Upper lobe of right lung (tissue), 1 donor: ENCODE data around the gene TNFRSF13B. TPM values are rescaled to one million over a fixed set of nuclear protein-coding genes. Genes with fewer than 3 reads are reported as not detected.

Experiments used
- ATAC-seq: fragments of 200-7000 bp; cut with Tn5 transposase; one replicate; pipeline ENCODE4 v1.9.1; 2020; ENCODE audit warnings: mild to moderate bottlenecking, moderate library complexity
- DNase-seq: peaks from one replicate; pipeline ENCODE4 v3.0.0-alpha.2; 2020
- H3K27ac ChIP-seq: fragments of 200-600 bp; one replicate; pipeline ENCODE4 v1.8.0; 2022
- H3K27me3 ChIP-seq: fragments of 200-600 bp; one replicate; pipeline ENCODE4 v1.8.0; 2022; ENCODE audit warnings: mild to moderate bottlenecking
- H3K36me3 ChIP-seq: fragments of 200-600 bp; one replicate; pipeline ENCODE4 v1.8.0; 2022
- H3K4me1 ChIP-seq: fragments of 200-600 bp; one replicate; pipeline ENCODE4 v1.8.0; 2022
- H3K4me3 ChIP-seq: fragments of 200-600 bp; one replicate; pipeline ENCODE4 v1.8.0; 2022; ENCODE audit warnings: mild to moderate bottlenecking
- H3K9me3 ChIP-seq: fragments of 200-600 bp; one replicate; pipeline ENCODE4 v1.8.0; 2022
- CTCF ChIP-seq: fragments of 200-600 bp; IDR thresholded peaks from one replicate; pipeline ENCODE4 v1.8.0; 2022; ENCODE audit warnings: antibody characterized with exemption
- intact Hi-C: fragments of 100-400 bp; cut with DNase I; formaldehyde crosslinking; loops from one replicate; pipeline ENCODE4 v1.11.0; 2022
- total RNA-seq: library from RNA; stranded (reverse); fragmentation: NEBNext Ultra II Directional; extraction: Animal tissue kit (Norgen Biotek cat#: 25700); gene quantifications from one replicate; pipeline ENCODE4 v1.2.1, GENCODE V29; 2021
- donor health status: DM: no; HTN: yes; CAD: no; lungs with severe emphysema.

The TNFRSF13B gene
- total RNA-seq, 1 donor from 2014 or later, result not detected

- intact Hi-C loops, result no loop called here
- Histone ChIP-seq H3K9me3 (no peaks in the 10 kb centered on the region), H3K36me3 (no peaks in the 10 kb centered on the region), H3K27ac (no peak overlapping the region), H3K27me3 (no peaks in the 10 kb centered on the region), H3K4me3 (no peak overlapping the region), H3K4me1 (no peaks in the 10 kb centered on the region)
- ATAC-seq, result no peak
- no peak for TF ChIP-seq CTCF
- no peak for DNase-seq
Observed at GRCh38 chr17:16936536-16937310, 35.2 kb downstream of the TNFRSF13B start.

DNA sequence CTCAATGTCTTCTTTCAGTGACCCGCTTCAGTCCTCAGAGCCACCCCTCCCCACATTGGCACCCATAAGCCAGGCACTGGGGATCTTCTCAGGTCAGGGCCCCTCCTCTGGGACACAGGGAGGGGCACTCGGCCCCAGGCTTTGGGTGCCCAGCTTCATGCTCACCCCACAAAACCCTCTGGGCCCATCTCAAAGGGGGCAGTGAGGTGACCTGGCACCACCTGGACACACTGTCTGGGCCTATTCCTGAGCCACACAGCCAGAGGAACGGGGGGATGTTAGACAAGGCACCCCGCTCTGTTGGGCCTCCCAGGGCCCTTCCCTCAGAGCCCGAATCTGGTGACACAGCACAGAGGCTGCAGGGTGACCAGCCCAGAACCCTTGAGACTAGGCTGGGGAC lies 36.1 kb downstream of the TNFRSF13B start:
- H3K36me3 ChIP-seq, result no peaks in the 10 kb centered on the region
- ATAC-seq (no peak), DNase-seq (no peak)
- no peaks in the 10 kb centered on the region for H3K9me3 ChIP-seq
- no peak overlapping the region for H3K4me3 ChIP-seq
- no peak overlapping the region for H3K27ac ChIP-seq
- TF ChIP-seq CTCF, result no peak
- no peaks in the 10 kb centered on the region for H3K4me1 ChIP-seq
- intact Hi-C loops, result no loop called here
- H3K27me3 ChIP-seq, result no peaks in the 10 kb centered on the region

DNA sequence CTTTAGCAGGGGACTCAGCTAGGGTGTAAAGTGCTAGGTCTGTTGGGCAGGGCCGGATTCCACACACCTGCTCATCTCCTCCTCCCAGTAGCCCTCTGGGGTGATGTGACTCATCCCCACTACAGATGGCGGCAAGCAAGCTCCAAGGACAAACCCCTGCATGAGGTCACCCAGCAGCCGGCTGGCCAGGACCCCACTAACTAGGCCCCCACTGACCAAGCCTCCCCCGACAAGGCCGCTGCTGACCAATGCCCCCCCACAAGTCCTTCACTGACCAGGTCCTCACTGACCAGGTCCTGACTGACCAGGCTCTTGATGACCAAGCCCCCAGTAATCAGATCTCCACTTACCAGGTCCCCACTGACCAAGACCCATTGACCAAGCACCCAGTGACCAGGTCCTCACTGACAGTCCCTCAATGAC lies 36.7 kb downstream of the TNFRSF13B start:
- no peak for DNase-seq
- intact Hi-C loops, result no loop called here
- TF ChIP-seq CTCF, result no peak

GRCh38 chr17:16934836-16935235 lies 37.1 kb downstream of the TNFRSF13B start:
- Histone ChIP-seq H3K4me1 (no peaks in the 10 kb centered on the region), H3K9me3 (no peaks in the 10 kb centered on the region), H3K27ac (no peak overlapping the region), H3K4me3 (no peak overlapping the region), H3K36me3 (no peaks in the 10 kb centered on the region), H3K27me3 (no peaks in the 10 kb centered on the region)
- intact Hi-C loops, result no loop called here
- no peak for TF ChIP-seq CTCF
- ATAC-seq, result no peak
- DNase-seq, result peak; percentile 56

More for the DNA sequence above, 36.7 kb downstream of the TNFRSF13B start:
- Histone ChIP-seq H3K4me3 (no peak overlapping the region), H3K4me1 (no peaks in the 10 kb centered on the region), H3K36me3 (no peaks in the 10 kb centered on the region), H3K27ac (no peak overlapping the region), H3K27me3 (no peaks in the 10 kb centered on the region), H3K9me3 (no peaks in the 10 kb centered on the region)
- no peak for ATAC-seq

DNA sequence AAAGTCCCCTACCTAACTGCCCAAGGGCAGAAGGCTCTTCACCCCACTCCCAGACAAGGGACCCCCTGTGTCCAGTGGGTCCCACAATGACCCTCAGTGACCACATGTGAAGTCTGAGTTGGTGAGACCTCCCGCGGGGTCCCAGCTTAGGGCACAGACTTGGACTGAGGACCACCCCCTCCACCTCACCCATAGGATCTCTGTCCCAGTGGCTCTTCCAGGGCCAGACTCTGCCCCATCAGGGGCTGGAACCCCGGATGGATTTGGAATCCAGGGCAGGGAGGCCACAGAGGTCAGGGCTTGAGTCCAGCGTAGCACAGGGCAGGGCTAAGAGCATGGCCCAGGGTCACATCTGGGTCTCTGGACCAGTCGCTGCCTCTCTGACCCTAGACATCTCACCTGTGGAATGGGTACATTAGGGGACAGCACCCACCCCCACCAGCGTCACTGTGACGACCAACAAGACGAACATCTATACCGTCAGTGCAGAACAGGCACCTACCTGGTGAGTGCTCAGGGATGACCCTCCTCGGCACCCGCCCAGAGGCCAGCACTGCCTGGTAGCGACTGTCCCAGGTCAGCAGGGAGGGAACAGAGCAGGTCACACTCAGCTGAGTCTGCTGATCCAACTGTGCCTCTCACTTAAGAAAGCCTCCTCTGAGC lies 37.7 kb downstream of the TNFRSF13B start:
- TF ChIP-seq CTCF, result no peak
- no peaks in the 10 kb centered on the region for H3K9me3 ChIP-seq
- H3K4me3 ChIP-seq, result no peak overlapping the region
- H3K36me3 ChIP-seq, result no peaks in the 10 kb centered on the region
- H3K27me3 ChIP-seq, result no peaks in the 10 kb centered on the region
- no peaks in the 10 kb centered on the region for H3K4me1 ChIP-seq
- DNase-seq, result peak; percentile 55
- intact Hi-C loops, result no loop called here
- no peak overlapping the region for H3K27ac ChIP-seq
- no peak for ATAC-seq
